Stimulated activated CD4-positive, alpha-beta T cell treated with anti-CD3 and anti-CD28 coated beads, Interleukin-2, amount 100 ng/mL, for 4 hours (primary cell): Measurements from ENCODE around the gene RXFP1.
A peak's percentile ranks its signal among the peaks of the same experiment; 100 is the strongest.

Source experiments
- DNase-seq: peaks from one replicate; pipeline ENCODE4 v3.0.0-alpha.2; 2020; ENCODE audit warnings: low read depth

Gene RXFP1

GRCh38 chr4:158671915-158672806, 150.5 kb downstream of the RXFP1 start, which contains the start of gene ETFDH:
TSS of gene ETFDH (plus strand) at chr4:158672296. CDS start at chr4:158672457, 161 bp downstream.
- peak; percentile 96 for DNase-seq

- no peak for DNase-seq
Observed at GRCh38 chr4:158673633-158674032, 152.0 kb downstream of the RXFP1 start.

- no peak for DNase-seq
Observed at GRCh38 chr4:158676076-158676475, 154.4 kb downstream of the RXFP1 start.

- no peak for DNase-seq
Observed at GRCh38 chr4:158678767-158679166, 157.1 kb downstream of the RXFP1 start.

GRCh38 chr4:158681629-158682028, 159.9 kb downstream of the RXFP1 start:
- no peak for DNase-seq

- no peak for DNase-seq
Observed at GRCh38 chr4:158682066-158682465, 160.4 kb downstream of the RXFP1 start.

- DNase-seq = no peak
Observed at GRCh38 chr4:158688813-158689212, 167.1 kb downstream of the RXFP1 start.
